Neural progenitor cell (in vitro differentiated cells): ENCODE measurements around the gene PNLDC1. TPM values are rescaled to one million over a fixed set of nuclear protein-coding genes. Genes with fewer than 3 reads are reported as not detected.
"Not testable (repeated sequence)": the region's sequence is repeated elsewhere in the genome, so short reads cannot be mapped to it uniquely, and the experiment has no call there.

Experiments
- DNase-seq: peaks from one replicate; pipeline ENCODE4 v3.0.0-alpha.2; 2016; ENCODE audit warnings: low spot score
- H2AFZ ChIP-seq: fragments of 200-600 bp; sonication (generic); replicated peaks from 2 replicates; pipeline ENCODE4 v1.6.1; 2016; ENCODE audit warnings: antibody characterized with exemption
- H3F3A ChIP-seq: fragments of 200-600 bp; sonication (generic); 2 replicates; pipeline ENCODE4 v1.6.1; 2016; ENCODE audit warnings: antibody characterized with exemption, low read depth
- H3K27ac ChIP-seq: fragments of 200-600 bp; sonication (generic); 2 replicates; pipeline ENCODE4 v1.5.1; 2016; ENCODE audit warnings: mild to moderate bottlenecking
- H3K27me3 ChIP-seq: fragments of 200-600 bp; sonication (generic); 2 replicates; pipeline ENCODE4 v1.6.1; 2016; ENCODE audit warnings: mild to moderate bottlenecking, moderate library complexity
- H3K36me3 ChIP-seq: fragments of 200-600 bp; sonication (generic); 2 replicates; pipeline ENCODE4 v1.5.1; 2016
- H3K4me1 ChIP-seq: fragments of 200-600 bp; sonication (generic); 2 replicates; pipeline ENCODE4 v1.6.1; 2016; ENCODE audit warnings: mixed run types
- H3K4me2 ChIP-seq: fragments of 200-600 bp; sonication (generic); 2 replicates; pipeline ENCODE4 v1.6.1; 2016
- H3K4me3 ChIP-seq: fragments of 200-600 bp; sonication (generic); 2 replicates; pipeline ENCODE4 v1.5.1; 2016
- H3K79me2 ChIP-seq: fragments of 200-600 bp; sonication (generic); 2 replicates; pipeline ENCODE4 v1.6.1; 2016; ENCODE audit warnings: low read depth
- H3K9ac ChIP-seq: fragments of 200-600 bp; sonication (generic); 2 replicates; pipeline ENCODE4 v1.6.1; 2016
- H3K9me3 ChIP-seq: fragments of 200-600 bp; sonication (generic); 2 replicates; pipeline ENCODE4 v1.5.1; 2016; ENCODE audit warnings: low read depth
- H4K20me1 ChIP-seq: fragments of 200-600 bp; sonication (generic); 2 replicates; pipeline ENCODE4 v1.6.1; 2016; ENCODE audit warnings: low read depth
- H3K27ac Mint-ChIP-seq: 3 replicates; pipeline ENCODE4 v1.8.0; 2021; ENCODE audit warnings: mixed read lengths
- H3K27me3 Mint-ChIP-seq: 2 replicates; pipeline ENCODE4 v1.8.0; 2022; ENCODE audit warnings: low read depth, mild to moderate bottlenecking, inconsistent platforms, moderate library complexity, mixed read lengths; ENCODE audit not compliant: insufficient read depth
- H3K36me3 Mint-ChIP-seq: 3 replicates; pipeline ENCODE4 v1.8.0; 2021; ENCODE audit warnings: mixed read lengths
- H3K4me1 Mint-ChIP-seq: 3 replicates; pipeline ENCODE4 v1.8.0; 2021; ENCODE audit warnings: mixed read lengths
- H3K4me3 Mint-ChIP-seq: 3 replicates; pipeline ENCODE4 v1.8.0; 2021; ENCODE audit warnings: mild to moderate bottlenecking, moderate library complexity, mixed read lengths
- H3K9me3 Mint-ChIP-seq: 3 replicates; pipeline ENCODE4 v1.8.0; 2020; ENCODE audit warnings: mixed read lengths
- CTCF ChIP-seq: fragments of 200-600 bp; sonication (generic); IDR thresholded peaks from 2 replicates; pipeline ENCODE4 v1.5.1; 2017; ENCODE audit warnings: antibody characterized with exemption, mild to moderate bottlenecking
- EZH2 ChIP-seq: fragments of 200-600 bp; sonication (generic); IDR thresholded peaks from 2 replicates; pipeline ENCODE4 v1.6.1; 2017; ENCODE audit warnings: antibody characterized with exemption, mild to moderate bottlenecking, moderate library complexity
- EZH2phosphoT487 ChIP-seq: fragments of 200-600 bp; sonication (generic); IDR thresholded peaks from 2 replicates; pipeline ENCODE4 v1.6.1; 2017; ENCODE audit warnings: antibody characterized with exemption
- total RNA-seq: library from RNA; depleted of rRNA; stranded (reverse); fragments of >200 nt; gene quantifications from 2 replicates; pipeline ENCODE4 v1.2.3, GENCODE V29; 2015; ENCODE audit warnings: low replicate concordance

PNLDC1 gene
- total RNA-seq, 1 donor from 2014 or later, result not detected

GRCh38 chr6:159862103-159862502 lies 62.0 kb downstream of the PNLDC1 start:
- TF ChIP-seq CTCF, result no peak
- no peak for TF ChIP-seq EZH2phosphoT487
- TF ChIP-seq EZH2, result no peak
- H3K4me2 ChIP-seq, result no peak overlapping the region
- H3K9me3 Mint-ChIP-seq, result no peaks in the 10 kb centered on the region
- H3K4me3 Mint-ChIP-seq, result no peak overlapping the region
- H3K27ac Mint-ChIP-seq, result no peak overlapping the region
- H3K79me2 ChIP-seq, result no peaks in the 10 kb centered on the region
- no peak overlapping the region for H3K27ac ChIP-seq
- no peak overlapping the region for H2AFZ ChIP-seq
- DNase-seq, result no peak
- H4K20me1 ChIP-seq, result no peaks in the 10 kb centered on the region
- no peaks in the 10 kb centered on the region for H3K27me3 ChIP-seq
- H3K27me3 Mint-ChIP-seq, result peaks cover 2% of the 10 kb centered on the region
- H3K4me1 ChIP-seq, result no peaks in the 10 kb centered on the region
- no peaks in the 10 kb centered on the region for H3K36me3 ChIP-seq
- no peaks in the 10 kb centered on the region for H3K36me3 Mint-ChIP-seq
- H3K4me1 Mint-ChIP-seq, result no peaks in the 10 kb centered on the region
- H3K9ac ChIP-seq, result no peak overlapping the region
- H3K9me3 ChIP-seq, result no peaks in the 10 kb centered on the region
- H3K4me3 ChIP-seq, result no peak overlapping the region
- H3F3A ChIP-seq, result no peaks in the 10 kb centered on the region

GRCh38 chr6:159863341-159863740 lies 63.3 kb downstream of the PNLDC1 start:
- peak overlapping the region; percentile 46 for H2AFZ ChIP-seq
- H3K4me1 Mint-ChIP-seq, H3K4me3 Mint-ChIP-seq, H3K9me3 ChIP-seq, H3K36me3 Mint-ChIP-seq, H3K9me3 Mint-ChIP-seq, H3K4me3 ChIP-seq, H3K27ac ChIP-seq, H3K27me3 Mint-ChIP-seq, H3K36me3 ChIP-seq, H3K4me1 ChIP-seq, H3F3A ChIP-seq, H3K9ac ChIP-seq, H3K4me2 ChIP-seq, H4K20me1 ChIP-seq, H3K79me2 ChIP-seq, H3K27ac Mint-ChIP-seq, H3K27me3 ChIP-seq: not testable (repeated sequence)
- peak; percentile 68 for TF ChIP-seq CTCF
- peak; percentile 66 for DNase-seq

GRCh38 chr6:159865226-159865920 lies 65.3 kb downstream of the PNLDC1 start:
- TF ChIP-seq EZH2 (no peak), EZH2phosphoT487 (no peak), CTCF (no peak)
- Histone ChIP-seq H3K27ac (no peak overlapping the region), H3K4me1 (no peaks in the 10 kb centered on the region), H3K36me3 (no peaks in the 10 kb centered on the region), H3K4me3 (no peak overlapping the region), H2AFZ (peak overlapping the region; percentile 5), H3K79me2 (no peaks in the 10 kb centered on the region), H3F3A (no peaks in the 10 kb centered on the region), H3K9ac (no peak overlapping the region), H4K20me1 (no peaks in the 10 kb centered on the region), H3K9me3 (no peaks in the 10 kb centered on the region), H3K27me3 (no peaks in the 10 kb centered on the region), H3K4me2 (no peak overlapping the region)
- peaks cover 2% of the 10 kb centered on the region for H3K9me3 Mint-ChIP-seq
- DNase-seq, result no peak
- no peaks in the 10 kb centered on the region for H3K36me3 Mint-ChIP-seq
- peaks cover 2% of the 10 kb centered on the region for H3K27me3 Mint-ChIP-seq
- H3K4me1 Mint-ChIP-seq, result no peaks in the 10 kb centered on the region
- no peak overlapping the region for H3K4me3 Mint-ChIP-seq
- no peak overlapping the region for H3K27ac Mint-ChIP-seq
